IPS-20b (cell line): Measurements from ENCODE around the gene DHCR7.

Experiments
- H3K27ac ChIP-seq: one replicate; pipeline ENCODE4 v1.5.1; 2013; ENCODE audit warnings: low read length
- H3K27me3 ChIP-seq: 2 replicates; pipeline ENCODE4 v1.6.1; 2013; ENCODE audit warnings: mild to moderate bottlenecking, low read length, inconsistent platforms; ENCODE audit not compliant: insufficient read depth
- H3K36me3 ChIP-seq: 2 replicates; pipeline ENCODE4 v1.6.1; 2013; ENCODE audit warnings: low read depth, mild to moderate bottlenecking, inconsistent platforms, low read length, moderate library complexity; ENCODE audit not compliant: insufficient read depth
- H3K4me1 ChIP-seq: 2 replicates; pipeline ENCODE4 v1.6.1; 2013; ENCODE audit warnings: mild to moderate bottlenecking, control low read depth, inconsistent platforms, low read length, moderate library complexity; ENCODE audit not compliant: insufficient read depth
- H3K4me3 ChIP-seq: 2 replicates; pipeline ENCODE4 v1.5.1; 2013; ENCODE audit warnings: mild to moderate bottlenecking, low read length, inconsistent platforms
- H3K9ac ChIP-seq: 2 replicates; pipeline ENCODE4 v1.6.1; 2013; ENCODE audit warnings: low read depth, mild to moderate bottlenecking, inconsistent platforms, low read length, moderate library complexity
- H3K9me3 ChIP-seq: 2 replicates; pipeline ENCODE4 v1.6.1; 2013; ENCODE audit warnings: mild to moderate bottlenecking, low read depth, low read length, inconsistent platforms; ENCODE audit not compliant: insufficient read depth

DHCR7 gene

GRCh38 chr11:71448257-71449171, at the start of gene DHCR7:
DHCR7 (minus strand) TSS chr11:71448393; CDS start chr11:71444952, 3,441 bp downstream.
- H3K4me3 ChIP-seq = peak within 1 kb of the TSS; percentile 96
- H3K9ac ChIP-seq = peak within 1 kb of the TSS; percentile 86; the same call in 1 of the 2 replicates
- H3K27ac ChIP-seq = peak within 1 kb of the TSS; percentile 69
- no peaks in the 10 kb centered on the region for H3K9me3 ChIP-seq
- no peaks in the 10 kb centered on the region for H3K27me3 ChIP-seq
- peaks cover 39% of the 10 kb centered on the region for H3K36me3 ChIP-seq
- H3K4me1 ChIP-seq = peaks cover 9% of the 10 kb centered on the region

- Histone ChIP-seq H3K27ac (no peak overlapping the region), H3K9ac (no peak overlapping the region), H3K4me3 (no peak overlapping the region), H3K4me1 (no peaks in the 10 kb centered on the region), H3K36me3 (peaks cover 42% of the 10 kb centered on the region), H3K27me3 (no peaks in the 10 kb centered on the region), H3K9me3 (no peaks in the 10 kb centered on the region)
Measured at GRCh38 chr11:71496421-71496820, 48.2 kb upstream of the DHCR7 start.

- Histone ChIP-seq H3K36me3 (peaks cover 46% of the 10 kb centered on the region), H3K4me1 (no peaks in the 10 kb centered on the region), H3K27ac (no peak overlapping the region), H3K9me3 (no peaks in the 10 kb centered on the region), H3K9ac (no peak overlapping the region), H3K4me3 (no peak overlapping the region), H3K27me3 (no peaks in the 10 kb centered on the region)
Measured at GRCh38 chr11:71495286-71496230, 47.4 kb upstream of the DHCR7 start.

GRCh38 chr11:71491940-71492339, 43.7 kb upstream of the DHCR7 start:
- Histone ChIP-seq H3K27ac (no peak overlapping the region), H3K9ac (no peak overlapping the region), H3K9me3 (no peaks in the 10 kb centered on the region), H3K27me3 (no peaks in the 10 kb centered on the region), H3K36me3 (peaks cover 18% of the 10 kb centered on the region), H3K4me3 (no peak overlapping the region), H3K4me1 (no peaks in the 10 kb centered on the region)

GRCh38 chr11:71491531-71491930, 43.3 kb upstream of the DHCR7 start:
- Histone ChIP-seq H3K9me3 (no peaks in the 10 kb centered on the region), H3K9ac (no peak overlapping the region), H3K4me3 (no peak overlapping the region), H3K27ac (no peak overlapping the region), H3K27me3 (no peaks in the 10 kb centered on the region), H3K36me3 (peaks cover 16% of the 10 kb centered on the region), H3K4me1 (no peaks in the 10 kb centered on the region)

- Histone ChIP-seq H3K4me3 (no peak overlapping the region), H3K36me3 (peaks cover 18% of the 10 kb centered on the region), H3K9me3 (no peaks in the 10 kb centered on the region), H3K27me3 (no peaks in the 10 kb centered on the region), H3K9ac (no peak overlapping the region), H3K27ac (no peak overlapping the region), H3K4me1 (no peaks in the 10 kb centered on the region)
Measured at GRCh38 chr11:71490731-71491390, 42.7 kb upstream of the DHCR7 start.

GRCh38 chr11:71490044-71490730, 42.0 kb upstream of the DHCR7 start:
- Histone ChIP-seq H3K27ac (no peak overlapping the region), H3K9me3 (no peaks in the 10 kb centered on the region), H3K4me1 (no peaks in the 10 kb centered on the region), H3K4me3 (no peak overlapping the region), H3K36me3 (peaks cover 21% of the 10 kb centered on the region), H3K27me3 (no peaks in the 10 kb centered on the region), H3K9ac (no peak overlapping the region)

- H3K9me3 ChIP-seq = no peaks in the 10 kb centered on the region
- no peak overlapping the region for H3K4me3 ChIP-seq
- no peaks in the 10 kb centered on the region for H3K27me3 ChIP-seq
- H3K27ac ChIP-seq = no peak overlapping the region
- H3K36me3 ChIP-seq = peaks cover 21% of the 10 kb centered on the region
- H3K9ac ChIP-seq = no peak overlapping the region
- H3K4me1 ChIP-seq = no peaks in the 10 kb centered on the region
Measured at GRCh38 chr11:71489311-71490043, 41.3 kb upstream of the DHCR7 start.

GRCh38 chr11:71488681-71489270, 40.6 kb upstream of the DHCR7 start:
- Histone ChIP-seq H3K27me3 (no peaks in the 10 kb centered on the region), H3K27ac (no peak overlapping the region), H3K4me1 (no peaks in the 10 kb centered on the region), H3K9ac (no peak overlapping the region), H3K4me3 (no peak overlapping the region), H3K36me3 (peaks cover 28% of the 10 kb centered on the region), H3K9me3 (no peaks in the 10 kb centered on the region)

- H3K9ac ChIP-seq = no peak overlapping the region
- H3K9me3 ChIP-seq = no peaks in the 10 kb centered on the region
- H3K27ac ChIP-seq = no peak overlapping the region
- peaks cover 39% of the 10 kb centered on the region for H3K36me3 ChIP-seq
- H3K4me3 ChIP-seq = no peak overlapping the region
- no peaks in the 10 kb centered on the region for H3K4me1 ChIP-seq
- H3K27me3 ChIP-seq = no peaks in the 10 kb centered on the region
Measured at GRCh38 chr11:71486320-71486719, 38.1 kb upstream of the DHCR7 start.
